Stimulated activated CD4-positive, alpha-beta T cell treated with anti-CD3 and anti-CD28 coated beads, Interleukin-1b, Interleukin-23, amount 100 ng/mL, for 4 hours (primary cell): ENCODE measurements around the gene CHST13.

Source experiments
- DNase-seq, 2 donors: peaks; one replicate each; pipeline ENCODE4 v3.0.0-alpha.2; 2020; ENCODE audit warnings: low read depth in 2 of 2

The CHST13 gene

DNA sequence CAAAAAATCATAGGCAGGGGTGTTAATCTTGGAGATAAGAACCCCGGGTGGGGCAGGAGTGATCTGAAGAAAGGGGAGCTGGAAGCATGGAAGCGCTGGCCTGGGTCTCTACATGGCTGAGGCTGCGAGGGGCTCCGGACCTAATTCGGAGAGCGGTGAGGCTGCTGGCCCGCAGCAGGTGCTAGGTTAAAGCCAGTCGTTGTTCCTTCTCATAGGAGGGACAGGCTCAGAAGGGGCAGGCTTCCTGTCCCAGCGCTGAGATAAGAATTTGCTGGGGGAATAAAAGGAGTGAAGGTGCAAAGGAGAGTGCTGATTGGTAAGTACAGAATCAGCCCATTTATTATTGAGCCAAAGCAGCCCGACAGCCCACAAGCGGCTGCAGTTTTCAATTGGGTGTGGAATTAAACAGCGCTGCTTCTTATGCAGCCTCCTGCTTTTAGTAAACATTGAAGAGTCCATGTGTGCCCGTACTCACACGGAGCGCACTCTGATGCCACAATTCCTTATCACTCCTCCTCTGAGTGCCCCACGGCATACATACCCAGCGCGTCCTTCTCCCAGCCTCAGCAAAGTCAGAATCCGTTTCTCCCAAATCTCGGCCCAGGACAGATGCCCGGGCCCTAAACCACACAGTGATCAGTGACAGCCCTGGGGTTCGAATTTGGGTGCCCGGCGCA lies 17.1 kb downstream of the CHST13 start:
- DNase-seq = no peak

GRCh38 chr3:126541628-126542339 lies 17.8 kb downstream of the CHST13 start:
- DNase-seq = no peak

DNA sequence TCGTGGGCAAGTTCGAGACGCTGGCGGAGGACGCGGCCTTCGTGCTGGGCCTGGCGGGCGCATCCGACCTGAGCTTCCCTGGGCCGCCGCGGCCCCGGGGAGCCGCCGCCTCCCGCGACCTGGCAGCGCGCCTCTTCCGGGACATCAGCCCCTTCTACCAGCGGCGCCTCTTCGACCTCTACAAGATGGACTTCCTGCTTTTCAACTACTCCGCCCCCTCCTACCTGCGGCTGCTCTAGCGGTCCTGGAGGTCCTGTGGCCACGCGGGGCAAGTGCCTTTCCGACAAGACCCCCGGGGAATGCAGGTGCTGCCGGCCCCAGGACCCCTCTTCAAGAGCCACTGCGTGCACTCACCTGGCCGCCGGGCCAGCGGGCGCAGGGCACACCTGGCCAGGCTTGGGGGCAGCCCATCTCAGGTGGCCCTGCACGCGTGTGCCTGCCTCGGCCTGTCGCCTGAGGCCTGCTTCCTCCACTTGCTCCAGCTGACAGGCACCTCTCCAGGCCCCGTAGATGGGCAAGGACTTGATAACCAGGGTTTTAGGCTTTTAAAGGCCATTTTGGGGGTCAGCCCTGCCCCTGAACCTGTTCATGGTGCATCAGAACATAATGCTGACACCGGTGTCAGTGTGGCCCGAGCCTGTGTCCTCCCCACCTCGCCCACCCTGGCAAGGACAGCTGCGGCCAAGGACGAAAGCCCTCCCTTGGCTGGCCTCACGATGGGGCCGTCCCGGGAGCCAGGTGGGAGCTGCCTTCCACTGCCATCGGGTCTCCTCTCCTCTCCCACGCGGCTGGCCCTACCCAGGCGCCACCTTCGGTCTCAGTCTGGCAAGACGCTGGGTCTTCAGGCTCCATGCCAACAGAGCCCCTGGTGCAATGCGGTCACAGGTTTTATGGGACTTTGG lies 18.6 kb downstream of the CHST13 start:
- no peak for DNase-seq

DNA sequence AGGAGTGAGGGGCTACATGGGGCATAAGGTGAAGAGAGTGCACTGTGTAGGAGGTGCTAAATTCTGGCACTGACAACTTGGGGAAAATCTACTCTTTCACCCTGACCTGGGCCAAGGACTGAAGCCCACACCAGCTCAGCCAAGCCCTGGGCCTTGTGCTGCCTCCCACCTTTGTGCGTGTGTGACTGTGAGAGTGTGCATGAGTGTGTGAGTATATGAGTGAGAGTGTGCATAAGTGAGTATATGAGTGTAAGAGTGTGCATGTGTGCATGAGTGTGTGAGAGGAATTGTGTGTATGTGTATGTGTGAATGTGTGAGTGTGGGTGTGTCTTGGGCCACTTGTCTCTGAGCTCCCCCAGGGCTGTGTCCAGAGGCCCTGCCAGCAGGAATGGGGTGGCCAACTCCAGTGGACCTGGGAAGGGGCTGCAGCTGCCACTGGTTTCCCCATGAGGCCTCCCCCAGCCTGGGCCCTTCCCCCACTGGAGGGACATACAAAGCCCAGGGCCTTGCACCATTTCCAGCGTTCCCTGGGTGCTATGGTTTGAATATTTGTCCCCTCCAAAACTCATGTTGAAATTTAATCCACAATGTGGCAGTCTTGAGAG lies 19.6 kb downstream of the CHST13 start:
- no peak for DNase-seq

- no peak for DNase-seq
Observed at GRCh38 chr3:126544596-126545281, 20.8 kb downstream of the CHST13 start.

DNA sequence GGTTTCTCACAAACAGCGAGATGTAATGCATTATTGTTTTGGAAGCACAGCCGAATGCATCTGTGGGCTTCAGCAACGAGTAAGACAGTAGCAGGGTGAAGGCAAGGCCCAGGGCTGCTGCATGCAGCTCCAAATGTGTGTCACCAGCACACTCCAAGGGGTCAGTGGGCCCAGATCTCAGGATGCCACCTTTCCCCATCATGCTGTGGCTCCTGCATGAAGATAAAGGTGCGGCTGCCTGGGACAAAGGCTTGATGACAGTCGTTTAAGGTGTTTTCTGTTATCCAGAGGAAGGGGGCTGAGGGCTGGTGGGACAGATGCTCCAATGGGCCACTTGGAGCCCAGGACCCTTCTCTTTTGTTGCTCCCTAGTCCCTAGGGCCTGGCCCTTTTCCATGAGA lies 21.6 kb downstream of the CHST13 start:
- no peak for DNase-seq

GRCh38 chr3:126546013-126546412 lies 22.1 kb downstream of the CHST13 start:
- no peak for DNase-seq

- no peak for DNase-seq
Observed at GRCh38 chr3:126546549-126547239, 22.7 kb downstream of the CHST13 start.

DNA sequence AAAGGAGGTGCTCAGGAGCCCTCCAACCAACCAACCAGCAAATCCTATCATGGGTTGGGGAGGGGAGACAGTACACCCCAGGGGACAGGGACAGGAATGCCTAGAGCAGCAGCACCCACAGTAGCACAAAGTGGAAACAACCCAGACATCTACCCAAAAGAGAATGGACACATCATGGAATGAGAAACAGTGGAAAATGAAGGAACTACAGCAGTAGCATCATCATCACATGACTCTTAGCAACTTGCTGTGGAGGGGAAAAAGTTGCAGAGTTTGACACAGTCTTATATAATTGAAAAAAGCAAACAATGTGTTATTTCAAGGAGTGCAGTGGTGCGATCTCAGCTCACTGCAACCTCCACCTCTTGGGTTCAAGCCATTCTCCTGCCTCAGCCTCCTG lies 23.8 kb downstream of the CHST13 start:
- no peak for DNase-seq

GRCh38 chr3:126548556-126549466 lies 24.9 kb downstream of the CHST13 start:
- no peak for DNase-seq

GRCh38 chr3:126549861-126550487 lies 26.0 kb downstream of the CHST13 start:
- no peak for DNase-seq

- DNase-seq = no peak
Observed at GRCh38 chr3:126550488-126551051, 26.6 kb downstream of the CHST13 start.

DNA sequence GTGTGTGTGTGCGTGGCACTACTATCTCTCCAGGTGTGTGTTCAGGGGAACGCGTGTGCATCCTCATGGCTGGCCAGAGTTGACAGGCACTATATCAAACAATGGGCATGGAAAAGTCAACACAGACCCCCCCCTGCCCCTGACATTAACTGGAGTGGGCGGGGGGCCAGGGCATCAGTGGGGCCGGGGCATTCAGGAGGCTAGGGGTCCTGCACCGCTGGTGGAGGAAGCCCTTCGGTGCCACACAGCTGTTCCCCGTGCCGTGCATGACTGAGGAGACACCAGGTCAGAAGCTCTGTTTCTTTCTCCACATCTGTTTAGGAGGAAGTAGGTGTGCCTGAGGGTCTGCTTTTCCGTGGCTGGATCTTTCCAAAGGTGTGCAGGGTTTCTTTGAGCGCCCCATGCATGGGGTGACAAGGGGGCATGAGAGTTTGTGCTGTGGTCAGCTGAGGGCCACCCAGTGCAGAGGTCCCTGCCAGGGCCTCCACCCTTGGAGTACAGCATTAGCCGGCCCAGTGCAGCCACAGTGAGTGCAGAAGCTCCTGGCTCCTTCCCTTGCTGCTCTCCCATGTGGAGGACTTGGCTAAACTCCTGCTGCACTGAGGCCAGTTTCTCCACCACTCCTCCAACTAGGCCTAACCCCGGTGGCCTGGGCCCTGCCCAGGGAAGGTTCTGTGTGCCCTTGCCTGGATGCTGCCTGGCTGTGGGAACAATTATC lies 27.3 kb downstream of the CHST13 start:
- DNase-seq = no peak

GRCh38 chr3:126551839-126552687 lies 28.1 kb downstream of the CHST13 start:
- no peak for DNase-seq

- DNase-seq = no peak
Observed at GRCh38 chr3:126552688-126553283, 28.8 kb downstream of the CHST13 start.

- DNase-seq = no peak
Observed at GRCh38 chr3:126553284-126554084, 29.5 kb downstream of the CHST13 start.
